Adrenal gland (tissue), 12 donors: ENCODE data around the gene TGFB2. TPM values are rescaled to one million over a fixed set of nuclear protein-coding genes. Genes with fewer than 3 reads are reported as not detected.

Source experiments
- DNase-seq, 7 donors: peaks; one replicate each; pipeline ENCODE4 v3.0.0-alpha.2; 2019 to 2020
- H3K27ac ChIP-seq, 5 donors: fragments of 200-600 bp; sonication (generic) in 4 of 5; 1 replicate in 3 of 5; 2 replicates in 2 of 5; pipeline versions ENCODE4 v1.5.1 to v1.8.0; 2016 to 2020; ENCODE audit warnings: mild to moderate bottlenecking in 1 of 5
- H3K27me3 ChIP-seq: fragments of 200-600 bp; 2 replicates; pipeline ENCODE4 v1.8.0; 2021
- H3K36me3 ChIP-seq, 2 donors: fragments of 200-600 bp; replicated peaks in 1 of 2; 1 replicate in 1 of 2; 2 replicates in 1 of 2; pipeline versions ENCODE4 v1.5.1 to v1.8.0; 2018 to 2022
- H3K4me1 ChIP-seq, 2 donors: fragments of 200-600 bp; replicated peaks in 1 of 2; 1 replicate in 1 of 2; 2 replicates in 1 of 2; pipeline versions ENCODE4 v1.5.1 to v1.8.0; 2018 to 2021
- H3K4me3 ChIP-seq, 4 donors: fragments of 200-600 bp; sonication (generic) in 3 of 4; one replicate each; pipeline ENCODE4 v1.5.1; 2016 to 2018
- H3K9me3 ChIP-seq, 3 donors: fragments of 200-600 bp; sonication (generic) in 1 of 3; replicated peaks in 1 of 3; 1 replicate in 2 of 3; 2 replicates in 1 of 3; pipeline versions ENCODE4 v1.5.1 to v1.8.0; 2016 to 2021
- CTCF ChIP-seq, 6 experiments: fragments of 450-650 bp in 4 of 6; fragments of 200-600 bp in 2 of 6; sonication (generic) in 1 of 6; IDR thresholded peaks; 1 replicate in 5 of 6; 2 replicates in 1 of 6; pipeline versions ENCODE4 v1.5.1 to v1.8.0; 2016 to 2021; ENCODE audit warnings: antibody characterized with exemption in 6 of 6, mild to moderate bottlenecking in 2 of 6, moderate library complexity in 1 of 6
- POLR2A ChIP-seq, 2 donors: fragments of 450-650 bp; IDR thresholded peaks; one replicate each; pipeline ENCODE4 v1.6.1; 2017; ENCODE audit warnings: antibody characterized with exemption in 2 of 2, mild to moderate bottlenecking in 2 of 2, moderate library complexity in 1 of 2
- whole genome bisulfite sequencing, 4 donors: extraction: QIAGEN DNeasy Blood & Tissue Kit in 2 of 4; methylation state at CpG; one replicate each; pipeline versions ENCODE4 v1.1.5 to v1.1.7; 2013 to 2017; 5-methylcytosine and 5-hydroxymethylcytosine counted together
- intact Hi-C, 2 donors: fragments of 100-400 bp; cut with DNase I; formaldehyde crosslinking; loops; one replicate each; pipeline versions ENCODE4 v1.14.1 to v1.15.0; 2022 to 2023
- polyA plus RNA-seq, 3 donors: library from polyadenylated mRNA; stranded (reverse); fragments of 200-250 nt in 2 of 3; fragments of 350-450 nt in 1 of 3; fragmentation: Illumina TruSeq in 1 of 3; extraction: RNeasy Lipid Tissue Mini Kit (QIAGEN cat#74804) in 1 of 3; gene quantifications; one replicate each; pipeline ENCODE4 v1.2.3, GENCODE V29; 2013 to 2014
- total RNA-seq, 9 donors: library from RNA; depleted of rRNA in 4 of 9; stranded (reverse); fragments of >200 nt in 4 of 9; fragments of 120-200 nt in 1 of 9; fragmentation: NEBNext Ultra II Directional in 1 of 9; extraction: Animal tissue kit (Norgen Biotek cat#: 25700) in 1 of 9; gene quantifications; one replicate each; pipeline versions ENCODE4 v1.1.0 to v1.2.4, GENCODE V29; 2013 to 2023
- donor health status: healthy with polysubstance abuse.
- donor health status: Bipolar disorder and iron deficiency.
- donor health status: DM: yes; HTN: yes; CAD: no.
- donor health status: DM: no; HTN: no; CAD: no.
- donor health status: DM: no; HTN: no; CAD: no.
- donor health status: DM: yes; HTN: yes; CAD: no.

Gene TGFB2
- total and polyA plus RNA-seq, 12 donors: 0.24 to 4.2 (median 1.7) TPM

GRCh38 chr1:218436997-218437396 lies 91.9 kb downstream of the TGFB2 start:
- Histone ChIP-seq H3K36me3 (no peaks in the 10 kb centered on the region), H3K27me3 (no peaks in the 10 kb centered on the region), H3K4me3 (no peak overlapping the region), H3K4me1 (no peaks in the 10 kb centered on the region), H3K9me3 (no peaks in the 10 kb centered on the region), H3K27ac (no peak overlapping the region)
- no peak for TF ChIP-seq CTCF (IDR thresholded peaks at IDR 0.05)
- TF ChIP-seq POLR2A (IDR thresholded peaks at IDR 0.05): no peak
- no peak for DNase-seq
- WGBS, 4 donors: 88 to 95% (median 94%) methylated on average over 1 of the region's 1 CpG
- intact Hi-C loops: no loop called here

DNA sequence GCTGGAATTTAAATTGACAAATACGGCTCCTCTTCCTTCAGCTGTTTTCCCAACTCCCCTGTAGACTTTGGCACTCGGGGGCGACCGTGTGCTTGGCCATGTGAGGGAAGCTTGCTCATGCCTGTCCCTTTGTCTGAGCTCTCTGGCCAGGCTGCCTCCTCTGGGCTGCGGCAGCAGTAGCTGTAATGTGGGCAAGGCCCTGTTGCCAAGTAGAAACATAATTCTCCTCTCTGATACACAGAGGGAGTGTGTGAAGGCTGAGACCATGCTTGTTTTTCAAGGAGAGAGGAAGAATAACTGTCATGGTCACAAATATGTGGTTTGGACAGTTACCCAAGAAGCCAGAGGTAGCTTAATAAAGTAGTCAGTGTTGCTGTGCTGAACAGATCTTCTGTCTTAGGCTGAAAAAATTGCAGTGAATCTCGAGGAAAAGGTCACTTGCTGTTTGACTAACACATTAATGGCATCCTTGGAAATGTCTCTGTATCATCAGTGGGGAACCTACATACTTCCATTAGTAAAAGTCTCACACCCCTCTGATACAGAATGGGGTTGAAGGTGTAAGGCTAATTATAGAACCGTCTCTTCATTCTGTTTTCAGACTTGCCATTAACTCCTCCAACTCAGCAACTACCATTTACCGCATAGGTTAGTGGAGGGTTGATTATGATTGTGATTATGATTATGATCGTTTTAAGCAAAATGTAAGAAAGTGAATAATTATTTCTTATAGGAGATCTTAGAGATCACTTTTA lies 94.6 kb downstream of the TGFB2 start:
- H3K27me3 ChIP-seq: no peaks in the 10 kb centered on the region
- 67 to 76% (median 69%) methylated on average over 9 of the region's 9 CpGs for WGBS, 4 donors
- H3K4me3 ChIP-seq: no peak overlapping the region
- no peak for TF ChIP-seq CTCF (IDR thresholded peaks at IDR 0.05)
- TF ChIP-seq POLR2A (IDR thresholded peaks at IDR 0.05): no peak
- H3K27ac ChIP-seq: no peak overlapping the region
- H3K4me1 ChIP-seq: no peaks in the 10 kb centered on the region
- no peak for DNase-seq
- H3K9me3 ChIP-seq: no peaks in the 10 kb centered on the region
- intact Hi-C loops: no loop called here
- no peaks in the 10 kb centered on the region for H3K36me3 ChIP-seq

DNA sequence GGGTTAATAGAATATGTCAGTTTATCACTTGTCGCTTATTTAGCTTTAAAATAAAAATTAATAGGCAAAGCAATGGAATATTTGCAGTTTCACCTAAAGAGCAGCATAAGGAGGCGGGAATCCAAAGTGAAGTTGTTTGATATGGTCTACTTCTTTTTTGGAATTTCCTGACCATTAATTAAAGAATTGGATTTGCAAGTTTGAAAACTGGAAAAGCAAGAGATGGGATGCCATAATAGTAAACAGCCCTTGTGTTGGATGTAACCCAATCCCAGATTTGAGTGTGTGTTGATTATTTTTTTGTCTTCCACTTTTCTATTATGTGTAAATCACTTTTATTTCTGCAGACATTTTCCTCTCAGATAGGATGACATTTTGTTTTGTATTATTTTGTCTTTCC lies 98.1 kb downstream of the TGFB2 start:
- Histone ChIP-seq H3K27me3 (no peaks in the 10 kb centered on the region), H3K36me3 (no peaks in the 10 kb centered on the region), H3K9me3 (no peaks in the 10 kb centered on the region), H3K4me3 (no peak overlapping the region), H3K27ac (no peak overlapping the region), H3K4me1 (no peaks in the 10 kb centered on the region)
- no peak for DNase-seq
- intact Hi-C loops: no loop called here
- TF ChIP-seq CTCF (IDR thresholded peaks at IDR 0.05) (no peak), POLR2A (IDR thresholded peaks at IDR 0.05) (no peak)
- 88 to 98% (median 96%) methylated on average over 2 of the region's 2 CpGs for WGBS, 4 donors

DNA sequence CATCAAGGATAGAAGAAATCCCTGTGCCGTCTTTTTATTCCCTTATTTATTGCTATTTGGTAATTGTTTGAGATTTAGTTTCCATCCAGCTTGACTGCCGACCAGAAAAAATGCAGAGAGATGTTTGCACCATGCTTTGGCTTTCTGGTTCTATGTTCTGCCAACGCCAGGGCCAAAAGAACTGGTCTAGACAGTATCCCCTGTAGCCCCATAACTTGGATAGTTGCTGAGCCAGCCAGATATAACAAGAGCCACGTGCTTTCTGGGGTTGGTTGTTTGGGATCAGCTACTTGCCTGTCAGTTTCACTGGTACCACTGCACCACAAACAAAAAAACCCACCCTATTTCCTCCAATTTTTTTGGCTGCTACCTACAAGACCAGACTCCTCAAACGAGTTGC lies 99.0 kb downstream of the TGFB2 start:
- intact Hi-C loops: no loop called here
- H3K4me1 ChIP-seq: no peaks in the 10 kb centered on the region

More for the DNA sequence above, 99.0 kb downstream of the TGFB2 start:
- Histone ChIP-seq H3K36me3 (no peaks in the 10 kb centered on the region), H3K27ac (no peak overlapping the region), H3K27me3 (no peaks in the 10 kb centered on the region), H3K9me3 (no peaks in the 10 kb centered on the region), H3K4me3 (no peak overlapping the region)
- TF ChIP-seq POLR2A (IDR thresholded peaks at IDR 0.05) (no peak), CTCF (IDR thresholded peaks at IDR 0.05) (no peak)
- no peak for DNase-seq
- WGBS, 4 donors: 52 to 85% (median 75%) methylated on average over 5 of the region's 5 CpGs
